ENCODE results near the gene XYLB. TPM values are rescaled to one million over a fixed set of nuclear protein-coding genes. Genes with fewer than 3 reads are reported as not detected.
A peak's percentile ranks its signal among the peaks of the same experiment; 100 is the strongest.
"Not testable (repeated sequence)": the region's sequence is repeated elsewhere in the genome, so short reads cannot be mapped to it uniquely, and the experiment has no call there.

Gene XYLB
- total RNA-seq, 1 donor from 2014 or later = 5.8 TPM

DNA sequence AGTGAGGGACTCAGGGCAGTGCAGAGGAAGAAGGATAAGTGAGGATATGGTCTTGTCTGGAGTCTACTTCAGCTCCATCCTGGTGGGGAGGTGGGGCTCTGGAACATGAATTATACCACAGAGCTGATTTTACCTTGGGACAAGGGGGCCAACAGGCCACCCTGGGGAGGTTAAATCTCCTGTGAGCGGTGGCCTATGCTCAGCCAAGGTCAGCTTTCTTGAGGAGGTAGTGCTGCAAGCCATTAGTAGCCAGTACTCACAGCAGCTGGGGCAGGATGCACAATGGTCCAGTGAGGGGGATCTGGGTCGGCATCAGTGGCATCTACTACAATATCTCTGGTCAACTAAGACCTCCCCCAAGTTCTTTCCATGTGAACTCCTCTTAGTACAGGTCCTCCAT, 49.7 kb downstream of the XYLB start:
- DNase-seq (ENCODE audit: low spot score) = no peak

DNA sequence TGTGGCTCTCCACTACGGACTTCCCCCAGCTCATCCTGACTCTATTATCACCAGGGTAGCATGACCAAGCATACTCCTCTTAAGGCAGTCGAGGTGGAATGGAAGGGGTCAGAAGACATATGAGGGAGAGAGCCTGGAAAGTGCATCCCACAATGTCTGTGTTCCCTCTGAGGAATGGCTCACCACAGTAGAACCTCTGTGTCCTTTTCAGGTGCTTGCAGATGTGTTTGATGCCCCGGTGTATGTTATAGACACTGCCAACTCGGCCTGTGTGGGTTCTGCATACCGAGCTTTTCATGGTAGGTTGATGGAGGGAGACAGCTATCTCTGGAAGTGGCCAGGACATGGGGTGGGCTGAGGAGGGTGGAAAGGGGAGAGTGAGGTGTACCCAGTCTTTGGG, 50.3 kb downstream of the XYLB start:
- DNase-seq (ENCODE audit: low spot score) = no peak

DNA sequence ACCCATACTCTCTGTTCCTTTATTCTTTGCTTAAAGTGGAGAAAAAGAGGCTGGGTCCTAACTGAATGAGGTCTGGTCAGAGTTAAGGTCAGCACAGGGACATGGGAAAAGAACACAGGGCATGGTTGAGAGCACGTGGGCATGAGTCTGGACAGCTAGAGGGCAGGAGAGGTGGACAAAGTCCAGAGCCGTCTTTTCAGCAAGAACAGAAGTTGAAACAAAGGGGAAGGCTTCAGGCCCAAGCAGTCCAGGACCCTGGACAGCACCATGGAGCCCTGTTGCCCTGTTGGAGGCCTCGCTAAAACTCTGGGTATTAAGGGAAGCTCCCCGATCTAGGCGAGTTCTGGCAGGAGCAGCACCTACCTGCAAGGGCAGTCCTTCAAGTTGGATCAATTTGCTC, 50.7 kb downstream of the XYLB start:
- DNase-seq (ENCODE audit: low spot score) = peak; percentile 22

DNA sequence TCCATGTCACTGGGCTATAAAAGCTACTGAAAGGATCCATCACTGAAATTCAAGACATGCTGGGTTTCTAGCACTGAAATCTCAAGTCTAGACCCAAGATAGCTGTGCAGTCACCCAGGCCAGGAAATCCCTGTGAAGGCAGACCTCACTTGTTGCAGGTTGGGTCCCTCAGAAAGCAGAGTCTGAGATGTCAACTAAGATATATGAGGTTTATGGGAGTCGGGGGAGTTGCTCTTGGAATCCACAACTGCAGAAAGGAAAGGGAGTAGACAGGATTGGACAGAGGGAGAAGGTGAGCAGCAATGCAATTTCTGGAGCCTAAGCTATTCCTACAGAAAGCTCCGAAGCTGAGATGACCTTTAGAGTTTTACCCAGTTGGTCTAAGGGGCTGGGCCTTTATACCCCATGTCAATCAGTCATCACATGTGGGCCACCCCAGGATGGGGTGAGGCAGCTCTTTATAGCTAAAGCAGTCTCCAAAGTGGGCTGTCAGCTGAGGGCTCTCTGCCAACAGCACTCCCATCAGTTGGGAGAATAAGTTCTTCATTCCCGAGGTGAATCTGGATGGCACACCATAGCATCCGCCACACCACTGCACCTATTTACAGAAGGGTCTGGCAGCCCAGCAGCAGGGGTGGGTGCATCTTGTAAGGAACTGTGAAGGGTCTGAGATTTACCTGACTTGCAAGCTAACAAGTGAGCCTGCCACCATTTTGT, 54.8 kb downstream of the XYLB start:
- DNase-seq (ENCODE audit: low spot score) = no peak

DNA sequence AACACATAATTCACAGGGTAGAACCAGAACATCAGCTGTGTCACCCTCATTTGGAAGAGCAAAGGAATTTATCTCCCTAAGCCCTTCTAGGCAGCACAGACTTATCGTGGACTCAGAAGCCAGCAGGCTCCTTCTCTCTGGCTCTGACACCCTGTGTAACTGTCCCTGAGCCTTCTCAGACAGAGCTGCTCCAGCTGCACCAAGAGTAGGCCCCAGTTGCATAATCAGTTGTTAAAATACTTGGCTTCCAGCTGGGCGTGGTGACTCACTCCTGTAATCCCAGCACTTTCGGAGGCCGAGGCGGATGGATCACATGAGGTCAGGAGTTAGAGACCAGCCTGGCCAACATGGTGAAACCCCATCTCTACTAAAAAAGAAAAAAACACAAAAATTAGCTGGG, 57.7 kb downstream of the XYLB start:
- no peak for DNase-seq (ENCODE audit: low spot score)

DNA sequence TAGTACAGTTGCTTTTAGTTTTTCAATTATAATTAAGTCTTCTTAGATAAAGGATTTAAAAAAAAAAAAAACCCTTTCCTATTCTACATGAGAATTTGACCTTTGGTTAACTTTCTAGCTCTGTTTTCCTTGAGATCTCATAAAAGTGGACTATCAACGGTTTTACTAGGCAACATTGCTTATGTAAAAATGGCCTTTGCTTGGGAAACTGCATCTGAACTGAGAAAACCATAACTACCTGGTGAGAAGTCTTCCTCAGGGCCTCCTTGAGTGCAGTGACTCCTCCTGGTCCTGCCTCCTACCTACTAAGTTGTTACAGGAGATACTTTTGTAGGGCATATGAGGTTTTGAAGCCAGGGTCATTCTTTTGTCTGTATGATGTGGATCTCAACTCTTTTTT, 65.0 kb downstream of the XYLB start:
- no peak for DNase-seq (ENCODE audit: low spot score)

DNA sequence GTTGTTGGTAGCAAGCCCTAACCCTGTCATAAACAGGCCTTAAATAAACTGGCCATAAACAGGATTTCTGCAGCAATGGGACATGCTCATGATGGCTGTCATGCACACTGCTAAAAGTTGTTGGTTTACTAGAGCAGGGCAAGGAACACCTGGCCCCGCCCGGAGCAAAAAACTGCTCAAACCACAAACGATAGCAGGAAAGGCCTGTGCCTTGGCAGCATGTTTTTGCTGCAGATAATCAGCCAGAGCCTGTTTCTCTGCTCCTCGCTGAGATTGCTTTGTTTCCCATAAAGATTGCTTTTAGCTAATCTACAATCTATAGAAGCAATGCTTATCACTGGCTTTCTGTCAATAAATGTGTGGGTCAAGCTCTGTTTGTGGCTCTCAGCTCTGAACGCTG, 74.2 kb downstream of the XYLB start:
- DNase-seq (ENCODE audit: low spot score) = not testable (repeated sequence)

DNA sequence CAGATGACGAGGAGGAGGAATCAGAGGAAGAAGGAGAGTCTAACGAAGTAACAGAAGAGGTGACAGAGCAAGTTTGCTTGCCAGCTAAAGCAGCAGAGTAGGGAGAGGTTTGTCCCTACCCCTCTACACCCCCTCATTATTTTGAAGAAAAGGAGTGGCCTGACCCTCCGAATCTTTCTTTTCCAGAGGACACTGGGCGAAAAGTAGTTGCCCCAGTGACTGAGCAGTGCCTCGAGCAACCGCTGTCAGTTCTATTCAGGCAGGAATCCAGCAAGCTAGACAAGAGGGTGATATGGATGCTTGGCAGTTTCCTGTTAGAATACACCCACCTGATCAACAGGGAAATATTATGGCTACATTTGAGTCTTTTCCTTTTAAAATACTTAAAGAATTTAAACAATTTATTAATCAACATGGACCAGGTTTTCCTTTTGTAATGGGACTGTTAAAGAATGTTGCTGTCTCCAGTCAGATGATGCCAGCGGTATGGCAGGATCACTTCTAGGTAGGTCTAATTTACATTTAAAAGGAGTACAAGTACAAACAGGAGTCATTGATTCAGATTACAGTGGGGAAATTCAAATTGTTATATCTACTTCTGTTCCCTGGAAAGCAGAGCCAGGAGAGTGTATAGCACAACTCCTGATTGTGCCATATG, 75.2 kb downstream of the XYLB start:
- no peak for DNase-seq (ENCODE audit: low spot score)

DNA sequence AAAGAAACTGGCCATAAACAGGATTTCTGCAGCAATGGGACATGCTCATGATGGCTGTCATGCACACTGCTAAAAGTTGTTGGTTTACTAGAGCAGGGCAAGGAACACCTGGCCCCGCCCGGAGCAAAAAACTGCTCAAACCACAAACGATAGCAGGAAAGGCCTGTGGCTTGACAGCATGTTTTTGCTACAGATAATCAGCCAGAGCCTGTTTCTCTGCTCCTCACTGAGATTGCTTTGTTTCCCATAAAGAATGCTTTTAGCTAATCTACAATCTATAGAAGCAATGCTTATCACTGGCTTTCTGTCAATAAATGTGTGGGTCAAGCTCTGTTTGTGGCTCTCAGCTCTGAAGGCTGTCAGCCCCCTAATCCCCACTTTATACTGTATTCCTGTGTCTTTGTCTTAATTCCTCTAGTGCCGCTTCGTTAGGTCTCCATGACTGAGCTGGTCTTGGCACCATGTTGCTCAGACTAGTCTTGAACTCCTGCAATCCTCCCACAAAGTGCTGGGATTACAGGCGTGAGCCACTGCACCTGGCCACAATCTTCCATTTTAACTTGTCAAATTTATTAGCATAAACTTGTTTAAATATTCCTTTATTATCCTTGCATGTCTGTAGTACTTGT, 80.3 kb downstream of the XYLB start:
- DNase-seq (ENCODE audit: low spot score) = not testable (repeated sequence)

DNA sequence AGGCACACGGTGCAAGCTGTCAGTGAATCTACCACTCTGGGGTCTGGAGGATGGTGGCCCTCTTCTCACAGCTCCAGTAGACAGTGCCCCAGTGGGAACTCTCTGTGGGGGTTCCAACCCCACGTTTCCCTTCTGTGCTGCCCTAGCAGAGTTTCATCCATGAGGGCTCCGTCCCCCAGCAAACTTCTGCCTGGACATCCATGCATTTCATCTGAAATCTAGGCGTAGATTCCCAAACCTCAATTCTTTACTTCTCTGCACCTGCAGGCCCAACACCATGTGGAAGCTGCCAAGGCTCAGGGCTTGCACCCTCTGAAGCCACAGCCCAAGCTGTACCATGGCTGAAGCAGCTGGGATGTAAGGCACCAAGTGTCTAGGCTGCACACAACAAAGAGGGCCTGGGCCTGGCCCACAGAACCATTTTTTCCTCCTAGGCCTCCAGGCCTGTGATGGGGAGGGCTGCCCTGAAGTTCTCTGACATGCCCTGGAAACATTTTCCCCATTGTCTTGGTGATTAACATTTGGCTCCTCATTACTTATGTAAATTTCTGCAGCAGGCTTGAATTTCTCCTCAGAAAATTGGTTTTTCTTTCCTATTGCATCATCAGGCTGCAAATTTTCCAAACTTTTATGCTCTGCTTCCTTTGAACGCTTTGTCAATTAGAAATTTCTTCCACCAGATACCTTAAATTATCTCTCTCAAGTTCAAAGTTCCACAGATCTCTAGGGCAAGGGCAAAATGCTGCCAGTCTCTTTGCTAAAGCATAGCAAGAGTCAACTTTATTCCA, 86.5 kb downstream of the XYLB start:
- DNase-seq (ENCODE audit: low spot score) = not testable (repeated sequence)

DNA sequence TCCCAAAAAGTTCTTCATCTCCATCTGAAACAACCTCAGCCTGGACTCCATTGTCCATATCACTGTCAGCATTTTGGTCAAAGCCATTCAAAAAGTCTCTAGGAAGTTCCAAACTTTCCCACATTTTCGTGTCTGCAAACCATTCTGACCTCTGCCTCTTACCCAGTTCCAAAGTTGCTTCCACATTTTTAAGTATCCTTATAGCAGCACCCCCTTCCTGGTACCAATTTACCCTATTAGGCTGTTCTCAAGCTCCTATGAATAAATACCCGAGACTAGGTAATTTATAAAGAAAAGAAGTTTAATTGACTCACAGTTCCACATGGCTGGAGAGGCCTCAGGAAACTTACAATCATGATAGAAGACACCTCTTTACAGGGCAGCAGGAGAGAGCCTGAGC, 87.1 kb downstream of the XYLB start:
- not testable (repeated sequence) for DNase-seq (ENCODE audit: low spot score)

DNA sequence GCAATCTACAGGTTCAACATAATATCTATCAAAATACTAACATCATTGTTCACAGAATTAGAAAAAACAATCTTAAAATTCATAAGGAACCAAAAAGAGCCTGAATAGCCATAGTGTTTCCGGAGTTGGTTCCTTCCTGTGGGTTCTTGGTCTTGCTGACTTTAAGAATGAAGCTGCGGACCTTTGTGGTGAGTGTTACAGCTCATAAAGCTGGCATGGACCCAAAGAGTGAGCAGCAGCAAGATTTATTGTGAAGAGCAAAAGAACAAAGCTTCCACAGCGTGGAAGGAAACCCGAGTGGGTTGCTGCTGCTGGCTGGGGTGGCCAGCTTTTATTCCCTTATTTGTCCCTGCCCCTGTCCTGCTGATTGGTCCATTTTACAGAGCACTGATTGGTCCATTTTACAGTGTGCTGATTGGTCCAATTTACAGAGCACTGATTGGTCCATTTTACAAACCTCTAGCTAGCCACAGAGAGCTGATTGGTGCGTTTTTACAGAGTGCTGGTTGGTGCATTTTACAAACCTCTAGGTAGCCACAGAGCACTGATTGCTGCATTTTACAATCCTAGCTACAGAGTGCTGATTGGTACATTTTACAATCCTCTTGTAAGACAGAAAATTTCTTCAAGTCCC, 92.0 kb downstream of the XYLB start:
- peak; percentile 43 for DNase-seq (ENCODE audit: low spot score)

DNA sequence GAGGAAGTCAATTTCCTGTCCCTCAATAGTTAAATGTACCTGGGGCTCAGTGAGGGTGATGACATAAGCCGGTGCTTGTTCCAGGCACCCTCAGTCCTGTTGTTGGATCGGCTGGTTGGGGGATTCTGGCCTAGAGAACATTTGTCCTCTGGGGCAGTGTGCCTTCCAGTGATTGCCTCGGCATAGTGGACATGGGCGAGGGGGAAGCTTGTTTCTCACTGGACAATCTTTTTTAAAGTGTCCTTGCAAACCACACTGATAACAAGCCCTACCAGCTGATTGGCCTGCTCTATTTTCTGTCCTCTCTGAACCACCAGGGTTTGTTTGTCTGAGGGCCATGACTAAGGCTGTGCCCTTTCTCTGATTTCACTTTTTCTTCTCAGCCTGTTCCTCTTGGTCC, 96.6 kb downstream of the XYLB start:
- not testable (repeated sequence) for DNase-seq (ENCODE audit: low spot score)

DNA sequence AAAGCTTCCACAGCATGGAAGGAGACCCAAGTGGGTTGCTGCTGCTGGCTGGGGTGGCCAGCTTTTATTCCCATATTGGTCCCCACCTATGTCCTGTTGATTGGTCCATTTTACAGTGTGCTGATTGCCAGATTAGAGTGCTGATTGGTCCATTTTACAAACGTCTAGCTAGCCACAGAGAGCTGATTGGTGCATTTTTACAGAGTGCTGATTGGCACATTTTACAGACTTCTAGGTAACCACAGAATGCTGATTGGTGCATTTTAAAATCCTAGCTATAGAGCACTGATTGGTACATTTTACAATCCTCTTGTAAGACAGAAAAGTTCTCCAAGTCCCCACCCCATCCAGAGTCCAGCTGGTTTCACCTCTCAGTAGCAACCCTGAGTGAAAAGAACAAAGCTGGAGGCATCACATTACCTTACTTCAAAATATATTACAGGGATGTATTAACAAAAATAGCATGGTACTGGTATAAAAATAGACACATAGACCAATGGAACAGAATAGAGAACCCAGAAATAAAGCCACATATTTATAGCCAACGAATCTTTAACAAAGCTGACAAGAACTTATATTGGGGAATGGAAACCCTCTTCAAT, 99.6 kb downstream of the XYLB start:
- DNase-seq (ENCODE audit: low spot score) = no peak

DNA sequence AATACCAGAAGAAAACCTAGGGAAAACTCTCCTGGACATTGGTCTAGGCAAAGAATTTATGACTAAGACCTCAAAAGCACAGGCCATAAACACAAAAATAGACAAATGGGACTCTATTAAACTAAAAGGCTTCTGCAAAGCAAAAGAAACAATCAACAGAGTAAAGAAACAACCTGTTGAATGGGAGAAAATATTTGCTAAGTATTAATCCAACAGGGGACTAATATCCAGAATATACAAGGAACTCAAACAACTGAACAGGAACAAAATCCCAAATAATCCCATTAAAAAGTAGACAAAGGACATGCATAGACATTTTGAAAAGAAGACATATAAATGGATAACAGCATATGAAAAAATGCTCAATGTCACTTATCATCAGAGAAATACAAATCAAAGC, 100.2 kb downstream of the XYLB start:
- DNase-seq (ENCODE audit: low spot score) = no peak

DNA sequence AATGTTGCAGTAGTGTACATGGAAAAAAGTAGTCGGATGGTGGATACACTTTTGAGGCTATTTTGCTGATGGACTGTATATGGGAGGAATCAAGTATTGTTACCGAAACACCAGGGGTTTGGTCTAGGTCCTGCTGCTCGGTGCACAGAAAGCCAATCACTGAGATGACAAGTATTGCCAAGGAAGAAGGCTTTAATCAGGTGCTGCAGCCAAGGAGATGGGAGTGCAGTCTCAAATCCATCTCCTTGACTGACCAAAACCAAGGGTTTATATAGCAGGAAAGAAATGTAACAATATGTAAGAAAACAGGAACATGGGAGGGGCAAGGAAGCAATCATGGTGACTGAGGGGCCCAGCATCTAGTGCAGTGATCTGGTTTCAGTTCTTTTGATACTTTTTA, 104.3 kb downstream of the XYLB start:
- no peak for DNase-seq (ENCODE audit: low spot score)

DNA sequence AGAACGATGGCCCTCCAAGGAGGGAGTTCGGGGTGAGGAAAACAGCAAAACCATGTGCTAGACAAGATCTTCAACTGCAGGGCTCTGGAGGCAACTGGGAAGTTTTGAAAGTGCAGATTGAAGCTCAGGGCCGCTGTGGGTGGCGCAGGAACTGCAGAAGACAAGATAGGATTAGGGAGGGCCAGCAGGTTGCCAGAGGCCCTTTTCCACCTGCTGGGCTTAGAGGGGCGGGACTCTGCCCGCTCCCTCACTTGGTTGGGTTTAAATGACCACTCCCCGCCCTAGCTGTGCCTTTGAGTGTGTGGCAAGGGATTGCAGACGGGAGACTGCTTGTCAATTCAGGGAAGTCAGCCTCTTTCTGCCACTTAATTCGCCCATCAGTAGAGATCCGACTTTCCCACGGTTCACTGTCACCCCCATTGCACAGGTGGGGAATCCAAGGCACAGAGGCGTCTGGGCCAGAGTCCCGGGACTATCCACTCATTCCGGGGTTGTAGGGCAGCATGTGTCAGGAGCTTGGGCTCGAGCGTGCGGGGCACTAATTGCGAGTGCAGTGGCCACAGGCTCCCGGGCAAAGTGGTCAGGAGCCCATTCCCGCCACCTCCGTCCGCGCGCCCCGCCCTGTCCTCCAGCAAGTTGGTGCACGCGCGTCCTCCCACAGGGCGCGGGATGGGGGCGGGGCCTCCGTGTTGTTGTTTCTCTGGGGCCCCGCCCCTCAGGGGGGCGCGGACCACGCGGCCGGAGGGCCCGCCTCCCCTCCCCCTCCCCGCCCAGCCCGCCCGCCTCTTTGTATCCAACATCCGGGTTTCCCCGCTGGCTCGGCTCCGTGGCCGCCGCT, 106.7 kb downstream of the XYLB start, which contains the start of gene ACVR2B:
Gene ACVR2B (plus strand): TSS at position 816 of the 838 bp plus-strand sequence. CDS start 433 bp downstream, outside the sequence.
- DNase-seq (ENCODE audit: low spot score) = peak; percentile 85

DNA sequence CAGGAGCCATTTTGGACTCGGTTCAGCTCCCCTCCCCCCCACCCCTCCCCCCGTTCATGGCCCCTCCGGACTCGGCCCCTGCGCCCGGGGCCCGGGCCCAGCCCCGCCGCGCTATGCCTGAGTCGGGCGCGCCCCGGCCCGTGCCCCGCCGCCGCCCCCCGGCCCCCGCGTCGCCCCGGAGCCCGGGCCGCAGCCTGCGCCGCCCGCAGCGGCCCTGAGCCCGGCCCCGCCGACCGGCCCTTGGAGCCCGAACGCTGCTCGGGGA, 107.3 kb downstream of the XYLB start:
- DNase-seq (ENCODE audit: low spot score) = no peak

DNA sequence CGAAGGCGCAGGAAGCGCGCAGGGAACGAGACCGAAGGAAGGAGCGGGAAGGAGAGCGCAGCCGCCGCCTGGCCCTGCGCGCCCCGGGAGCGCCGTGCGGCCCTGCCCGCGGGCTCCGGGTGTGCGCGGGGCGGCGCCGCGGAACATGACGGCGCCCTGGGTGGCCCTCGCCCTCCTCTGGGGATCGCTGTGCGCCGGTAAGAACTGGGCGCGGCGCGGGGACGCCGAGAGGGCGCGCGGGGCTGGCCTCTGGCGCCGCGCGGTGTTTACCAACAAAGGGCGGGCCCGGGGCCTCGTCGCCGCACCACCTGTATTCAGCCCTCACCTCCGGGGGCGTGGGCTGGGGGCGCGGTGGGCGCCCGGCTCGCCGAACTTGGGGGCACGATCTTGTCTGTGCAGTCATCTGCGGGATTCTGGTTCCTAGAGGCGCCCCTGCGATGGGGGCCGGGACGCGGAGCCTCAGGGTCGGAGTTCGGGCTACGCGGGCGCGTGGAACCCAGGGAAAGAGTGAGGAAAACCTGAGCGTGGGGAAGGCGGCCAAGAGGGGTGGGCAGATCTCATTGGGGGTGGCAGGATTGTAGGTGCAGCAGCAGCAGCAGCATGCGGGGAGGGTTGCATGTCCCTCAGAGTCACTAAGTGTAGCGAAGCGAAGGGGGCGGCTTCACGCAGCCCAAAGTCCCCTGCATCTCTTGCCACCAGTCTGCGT, 107.7 kb downstream of the XYLB start:
- no peak for DNase-seq (ENCODE audit: low spot score)

All from mucosa of gallbladder (tissue), 1 donor.